ENCODE data around the gene CIPC. TPM values are rescaled to one million over a fixed set of nuclear protein-coding genes. Genes with fewer than 3 reads are reported as not detected.
A peak's percentile ranks its signal among the peaks of the same experiment; 100 is the strongest.

CIPC gene
- polyA plus RNA-seq, 1 donor: 27.9 TPM

DNA sequence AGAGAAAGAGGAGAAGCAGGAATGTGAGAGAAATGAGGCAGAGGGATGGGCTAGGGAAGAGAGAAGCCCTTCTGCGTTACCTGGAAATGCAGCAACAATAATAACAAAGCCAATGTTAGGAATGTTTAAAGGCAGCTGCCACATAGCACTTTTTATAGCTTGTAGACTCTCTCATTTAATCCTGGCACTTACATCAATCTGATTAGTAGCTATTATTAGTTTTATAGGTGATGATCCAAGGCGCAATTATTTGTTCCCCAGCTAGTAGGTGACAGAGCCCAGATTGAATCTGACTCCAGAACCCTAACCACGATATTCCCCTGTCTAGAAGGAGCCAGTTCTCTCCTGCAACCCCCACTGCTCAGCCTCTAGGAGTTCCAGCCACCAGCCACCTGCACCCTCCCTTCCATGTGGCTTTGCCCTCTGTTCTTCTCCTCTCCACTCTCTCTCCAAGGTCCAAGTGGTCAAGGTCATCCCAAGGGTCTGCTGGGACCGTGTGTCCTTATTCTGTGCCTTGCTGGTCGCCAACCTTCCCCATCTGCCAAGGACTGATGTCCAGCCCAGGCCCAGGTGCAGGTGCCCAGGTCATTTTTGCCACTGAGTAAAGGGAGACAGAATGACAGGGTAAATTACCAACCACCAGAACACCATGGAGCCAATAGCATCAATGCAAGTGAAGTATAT lies 29.4 kb upstream of the CIPC start:
- no peak for DNase-seq

DNA sequence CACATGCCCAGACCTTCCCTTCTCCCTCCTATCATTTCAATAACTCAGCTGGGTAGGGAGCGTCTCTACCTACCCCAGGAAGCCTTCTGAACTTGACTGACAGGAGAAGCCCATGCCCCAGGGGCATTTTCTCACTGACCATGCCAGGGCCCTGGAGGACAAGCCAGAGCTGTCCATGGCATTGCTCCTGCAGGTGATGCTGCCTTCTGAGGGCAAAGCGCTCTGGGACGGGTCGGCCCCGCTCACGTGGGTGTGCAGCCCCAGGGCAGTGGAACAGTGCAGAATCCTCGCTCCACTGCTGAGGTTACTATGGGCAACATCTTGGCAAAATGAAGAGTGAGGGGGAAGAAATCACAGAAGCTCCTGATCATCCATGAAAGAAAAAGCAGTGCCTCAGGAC lies 28.5 kb upstream of the CIPC start:
- no peak for DNase-seq

DNA sequence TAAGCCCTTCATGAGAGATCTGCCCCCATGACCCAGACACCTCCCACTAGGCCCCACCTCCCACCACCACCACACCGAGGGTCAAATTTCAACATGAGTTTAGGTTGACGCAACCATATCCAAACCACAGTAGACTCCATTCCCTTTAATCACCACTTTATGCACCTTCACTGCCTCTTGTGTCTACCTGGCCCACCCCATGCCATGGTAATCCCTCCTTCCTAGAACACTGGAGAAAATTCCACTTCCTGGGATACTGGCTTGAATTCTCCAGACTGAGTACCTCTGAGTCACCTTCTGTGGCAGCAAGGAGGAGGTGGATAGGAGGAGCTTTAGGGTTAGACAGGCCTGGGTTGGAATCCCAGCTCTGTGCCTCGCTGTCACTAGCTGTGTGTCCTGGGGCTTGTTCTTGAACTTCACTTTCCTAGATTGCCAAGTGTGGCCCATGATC lies 26.1 kb upstream of the CIPC start:
- no peak for DNase-seq

DNA sequence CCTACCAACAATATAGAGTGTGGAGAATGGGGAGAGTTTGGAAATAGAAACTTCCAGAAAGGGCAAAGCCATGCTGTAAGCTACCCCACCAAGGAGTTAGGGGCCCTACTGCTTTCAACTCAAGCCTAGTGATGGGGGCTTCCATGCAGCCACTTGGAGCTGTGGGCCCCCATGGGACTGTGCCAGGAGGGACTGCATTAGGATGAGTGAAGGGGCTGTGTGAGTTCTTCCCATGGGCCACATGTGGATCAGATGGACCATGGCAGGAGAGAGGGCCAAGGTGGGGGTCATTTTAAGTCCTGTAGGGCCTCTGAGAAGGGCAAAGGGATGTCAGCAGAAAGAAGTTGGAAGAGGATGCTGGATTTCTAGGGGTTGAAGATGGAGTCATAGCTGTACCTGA lies 23.1 kb upstream of the CIPC start:
- no peak for DNase-seq

DNA sequence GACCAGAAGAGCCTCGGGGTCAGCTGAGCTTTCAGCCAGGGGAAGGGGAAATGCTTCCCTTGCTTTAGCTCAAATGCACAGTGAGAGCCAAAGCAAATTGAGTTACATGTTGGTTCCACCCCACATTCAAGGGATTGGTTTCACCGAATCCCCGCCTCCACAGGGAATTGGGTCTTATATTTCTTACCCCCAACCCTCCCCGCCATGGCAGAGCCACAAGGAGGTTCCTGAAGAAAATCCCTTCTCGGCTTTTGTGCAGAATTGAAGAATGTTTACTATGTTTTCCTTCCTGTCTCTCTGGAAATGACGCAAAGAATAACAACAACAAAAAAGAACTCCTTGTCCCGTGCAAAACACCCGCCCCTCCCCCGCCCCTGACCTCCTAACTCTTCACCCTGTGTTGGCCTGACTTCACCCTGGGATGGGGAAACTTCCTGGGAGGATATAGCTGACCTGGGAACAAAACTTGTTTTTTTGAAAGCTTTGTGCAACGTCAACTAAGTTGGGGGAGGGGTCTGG lies 21.9 kb upstream of the CIPC start:
- DNase-seq: peak; percentile 83

DNA sequence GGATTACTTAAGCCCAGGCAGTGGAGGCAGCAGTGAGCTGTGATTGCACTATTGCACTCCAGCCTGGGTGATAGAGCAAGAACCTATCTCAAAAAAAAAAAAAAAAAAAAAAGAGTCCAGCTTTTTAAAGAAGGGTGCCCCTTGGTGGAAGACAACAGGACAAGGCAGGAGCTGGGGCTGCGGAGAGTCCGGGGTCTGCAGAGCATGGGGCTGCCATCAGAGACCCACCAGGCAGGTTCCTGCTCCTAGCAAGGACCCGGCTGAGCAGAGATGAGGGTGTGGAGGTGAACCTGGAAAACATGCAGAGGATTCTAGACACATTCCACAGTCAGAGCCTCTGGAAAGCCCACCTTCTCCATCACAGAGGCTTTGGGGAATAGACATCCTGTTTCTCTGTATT lies 21.0 kb upstream of the CIPC start:
- DNase-seq: no peak

DNA sequence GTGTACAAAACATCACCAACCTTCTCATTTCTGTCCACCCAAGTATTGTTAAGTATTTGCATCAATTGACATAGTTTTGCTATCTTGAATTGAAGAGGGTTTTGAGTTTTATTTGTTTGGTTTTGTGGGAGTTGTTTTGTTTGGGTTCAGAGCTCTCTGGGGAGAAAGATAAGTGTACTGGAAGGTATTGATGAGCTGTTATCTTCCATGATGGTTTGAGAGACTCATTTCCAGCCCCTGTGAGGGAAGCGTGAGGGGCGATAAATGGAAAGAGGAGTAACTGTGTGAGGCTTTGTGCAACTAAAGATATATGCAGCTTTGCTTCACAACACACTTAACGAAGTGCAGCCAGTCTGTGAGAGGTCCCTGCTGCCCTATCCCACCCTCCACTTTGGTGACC lies 15.7 kb upstream of the CIPC start:
- DNase-seq: no peak

DNA sequence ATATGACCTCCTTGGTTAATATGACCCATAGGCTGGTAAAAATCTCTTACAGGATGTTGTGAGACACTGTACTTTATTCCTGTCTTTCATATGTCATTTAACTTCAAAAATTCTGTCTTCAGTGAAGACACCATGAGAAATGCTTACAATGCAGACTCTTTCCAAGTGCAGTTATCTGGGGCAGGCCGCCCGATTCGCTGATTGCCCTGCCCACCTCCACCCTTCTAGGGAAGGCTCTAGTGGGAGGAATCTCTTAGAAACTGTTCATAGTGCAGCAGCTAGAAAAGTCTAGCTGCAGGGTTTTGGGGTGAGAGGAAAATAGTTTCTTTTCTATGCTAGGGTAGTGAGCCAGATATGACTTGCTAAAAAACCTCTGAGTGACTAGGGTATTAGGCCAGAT lies 15.0 kb upstream of the CIPC start:
- no peak for DNase-seq

DNA sequence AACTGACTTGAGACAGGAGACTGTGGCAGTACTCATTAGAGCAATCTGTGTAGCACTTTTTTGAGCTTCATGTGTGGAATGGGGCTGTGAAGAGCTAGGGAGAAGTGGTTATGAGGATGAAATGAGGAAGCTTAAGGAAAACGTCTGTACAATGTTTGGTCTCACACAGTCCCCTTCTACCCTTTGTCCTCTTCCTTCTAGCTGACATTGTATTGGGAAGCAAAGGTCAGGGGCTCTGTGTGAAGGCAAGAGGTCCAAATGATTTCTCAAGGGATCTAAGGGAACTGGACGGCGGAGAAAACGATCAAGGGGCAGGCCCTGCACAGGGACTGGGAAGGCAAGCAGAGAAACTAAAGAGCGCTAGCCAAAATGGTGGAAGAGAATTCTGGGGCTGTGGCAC lies 13.1 kb upstream of the CIPC start:
- no peak for DNase-seq

DNA sequence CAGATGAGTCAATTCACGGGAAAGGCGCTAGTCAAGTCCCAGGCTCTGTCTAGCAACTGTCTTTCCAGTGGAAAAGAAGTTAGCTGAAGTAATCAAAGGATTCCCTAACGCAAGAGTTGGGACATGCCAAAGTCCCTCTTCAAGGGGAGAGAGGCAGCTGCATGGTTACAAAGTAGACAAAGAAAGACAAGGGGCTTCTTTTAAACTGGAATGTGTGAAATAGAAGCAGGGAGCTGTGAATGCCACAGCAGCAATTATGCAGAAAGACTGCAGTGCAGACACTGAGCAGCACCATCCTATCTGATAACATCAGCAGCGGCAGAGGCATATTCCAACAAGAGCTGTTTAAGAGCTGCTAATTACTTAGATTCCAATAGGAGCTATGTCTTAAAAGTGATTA lies 12.5 kb upstream of the CIPC start:
- DNase-seq: no peak

DNA sequence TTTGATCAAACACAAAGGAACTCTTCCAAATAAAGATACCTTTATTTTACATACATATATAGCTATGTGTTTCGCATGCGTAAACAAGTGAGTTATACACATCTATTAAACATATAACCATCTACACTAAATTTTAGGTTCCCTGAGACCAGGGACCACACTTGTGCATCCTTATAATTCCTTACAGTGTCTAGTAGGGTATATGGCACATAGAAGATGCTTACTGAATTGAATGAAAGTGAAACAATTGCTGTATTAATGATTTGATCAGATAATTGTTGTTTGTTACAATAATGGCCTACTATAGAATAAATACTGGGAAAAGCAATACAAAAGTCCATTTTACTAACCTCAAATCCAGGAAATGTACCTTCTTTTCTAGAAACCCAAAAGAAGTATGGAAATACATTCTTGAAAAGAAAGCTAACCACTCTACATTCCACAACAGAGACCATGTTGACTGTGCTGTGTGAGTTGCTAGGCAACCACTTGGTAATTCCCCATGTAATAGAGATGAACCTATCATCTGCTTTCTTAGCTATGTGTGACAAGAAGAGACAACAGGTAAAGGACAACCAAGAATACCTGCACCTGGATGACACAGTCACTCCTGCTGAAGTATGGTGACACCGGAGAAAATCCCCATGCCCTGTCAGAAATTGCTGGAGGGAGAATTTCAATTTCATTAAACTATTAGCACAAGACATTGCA lies 11.9 kb upstream of the CIPC start:
- no peak for DNase-seq

DNA sequence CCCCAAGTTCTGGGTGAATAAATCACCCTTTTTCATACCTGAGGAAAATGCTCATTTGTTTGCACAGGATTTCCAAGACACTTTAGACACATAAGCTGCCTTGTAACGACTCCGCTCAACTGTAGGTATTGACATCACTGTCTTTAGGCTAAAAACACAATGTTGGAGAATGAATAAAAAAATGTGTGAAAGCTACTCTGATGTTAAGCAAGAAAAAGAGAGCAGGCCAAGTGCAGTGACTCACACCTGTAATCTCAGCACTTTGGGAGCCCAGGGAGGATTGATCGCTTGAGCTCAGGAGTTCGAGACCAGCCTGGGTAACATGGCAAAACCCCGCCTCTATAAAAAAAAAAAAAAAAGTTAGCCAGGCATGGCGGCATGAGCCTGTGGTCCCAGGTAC lies 11.1 kb upstream of the CIPC start:
- no peak for DNase-seq

DNA sequence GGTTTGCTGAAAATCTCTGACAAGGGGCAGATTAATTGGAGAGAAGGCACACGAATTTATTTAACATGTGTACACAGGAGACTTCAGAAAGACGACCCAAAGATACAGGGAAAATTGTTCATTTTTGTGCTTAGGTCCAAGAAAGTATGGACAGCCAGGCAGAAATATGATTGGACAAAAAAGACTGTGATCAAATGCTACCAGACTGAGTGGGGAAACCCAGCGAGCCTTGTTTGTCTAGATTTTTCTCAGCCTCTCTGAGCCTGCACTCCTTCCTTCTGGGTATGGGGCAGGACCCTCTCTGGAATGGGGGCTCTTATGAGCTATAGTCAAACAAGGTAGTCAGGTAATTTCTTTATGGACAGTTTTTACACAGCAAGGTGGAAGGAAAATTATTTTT lies 10.4 kb upstream of the CIPC start:
- DNase-seq: no peak

DNA sequence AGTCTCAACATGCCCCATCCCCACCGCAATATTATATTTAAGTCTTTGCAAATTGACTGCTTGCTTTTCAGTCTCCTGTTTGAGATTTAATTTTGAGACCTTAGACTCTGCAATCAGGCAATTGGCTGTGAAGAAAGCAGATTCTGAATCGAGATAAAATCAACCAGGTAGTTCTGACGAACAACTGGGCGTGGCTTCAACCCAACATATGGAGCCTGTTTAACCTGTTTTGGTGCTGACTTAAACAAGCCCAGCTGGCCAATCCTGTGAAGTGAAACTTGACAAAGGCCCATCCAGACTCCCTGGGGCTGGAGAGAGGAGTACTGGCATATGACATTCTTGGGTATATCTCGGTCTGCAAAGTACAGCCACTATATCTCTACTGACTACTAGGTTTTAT lies 9.8 kb upstream of the CIPC start:
- DNase-seq: peak; percentile 72

DNA sequence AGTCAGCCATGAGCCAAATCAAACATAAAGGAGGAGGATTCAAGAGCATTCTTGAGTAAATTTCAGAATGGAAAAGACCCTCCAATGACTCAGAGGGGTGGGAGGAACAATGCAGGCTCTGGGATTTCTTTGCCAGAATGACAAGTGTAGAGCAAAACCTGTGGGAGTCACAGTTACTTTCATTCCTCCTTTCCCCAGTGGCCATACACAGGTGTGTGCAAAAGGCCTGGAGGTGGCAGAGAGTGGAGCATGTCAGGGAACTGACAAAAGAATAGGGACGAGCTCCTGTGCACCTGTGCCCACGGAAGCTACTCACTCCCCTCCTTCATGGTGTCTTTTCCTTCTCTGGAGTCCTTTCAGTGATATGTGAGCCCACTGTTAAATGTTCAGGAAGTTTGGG lies 9.4 kb upstream of the CIPC start:
- DNase-seq: no peak

DNA sequence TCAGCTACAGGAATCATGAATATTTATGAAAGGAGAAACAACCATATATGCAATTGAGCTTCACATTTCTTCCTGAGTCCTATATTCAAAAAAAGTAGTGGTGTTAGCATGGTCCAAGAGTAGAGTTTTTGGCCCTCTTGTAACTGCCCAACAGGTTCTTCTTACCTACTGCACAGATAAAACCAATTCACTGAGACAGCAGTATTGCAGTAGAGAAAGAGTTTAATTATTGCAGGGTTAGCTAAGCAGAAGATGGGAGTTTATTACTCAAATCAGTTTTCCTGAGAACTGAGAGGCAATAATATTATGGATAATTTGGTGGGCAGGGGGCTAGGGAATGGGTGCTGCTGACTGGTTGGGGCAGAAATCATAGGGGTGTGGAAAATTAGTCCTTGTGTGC lies 6.5 kb upstream of the CIPC start:
- no peak for DNase-seq

DNA sequence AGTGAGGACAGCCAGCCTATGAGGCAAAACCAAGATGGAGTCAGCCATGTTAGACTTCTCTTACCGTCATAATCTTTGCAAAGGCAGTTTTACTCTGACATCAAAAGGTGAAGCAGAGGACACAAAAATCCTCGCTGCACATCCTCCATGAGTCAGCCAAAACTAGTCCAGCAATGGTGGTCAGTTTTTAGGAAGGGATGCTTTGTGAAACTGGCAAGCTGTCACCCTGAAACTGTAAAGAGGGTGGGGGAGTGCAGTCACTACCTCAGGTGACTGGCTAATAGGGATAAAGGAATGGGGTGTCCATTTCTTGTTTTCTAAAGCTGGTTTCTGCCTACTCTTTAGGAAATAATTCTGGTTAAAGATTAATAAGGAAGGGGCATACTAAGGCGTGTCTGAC lies 5.4 kb upstream of the CIPC start:
- no peak for DNase-seq

DNA sequence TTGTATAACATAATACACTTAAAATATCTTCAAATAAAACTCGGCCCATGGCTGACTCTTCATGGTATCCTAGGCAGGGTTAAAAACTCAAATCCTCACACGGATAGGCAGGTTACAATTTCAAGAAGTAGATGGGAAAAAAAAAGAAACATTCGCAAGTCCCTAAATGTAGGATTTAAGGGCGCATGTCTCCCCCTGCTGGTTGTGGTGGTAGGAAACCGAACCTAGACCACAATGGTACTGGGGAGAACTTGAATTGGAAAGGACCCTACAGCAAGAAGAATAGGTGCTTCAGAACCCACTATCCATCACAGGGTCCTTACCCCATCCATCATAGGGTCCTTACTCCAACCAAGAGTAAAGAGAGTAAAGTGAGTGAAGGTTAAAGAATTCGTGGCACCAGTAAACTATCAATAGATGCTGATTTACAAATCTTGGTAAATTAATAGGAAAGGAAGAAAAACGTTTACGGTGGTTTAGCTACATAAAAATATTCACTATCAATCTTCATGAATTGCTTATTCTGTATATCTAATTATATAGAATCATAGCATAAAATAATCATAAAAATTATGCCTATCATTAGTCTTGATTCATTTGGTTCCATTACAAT lies 3.3 kb upstream of the CIPC start:
- peak; percentile 83 for DNase-seq

DNA sequence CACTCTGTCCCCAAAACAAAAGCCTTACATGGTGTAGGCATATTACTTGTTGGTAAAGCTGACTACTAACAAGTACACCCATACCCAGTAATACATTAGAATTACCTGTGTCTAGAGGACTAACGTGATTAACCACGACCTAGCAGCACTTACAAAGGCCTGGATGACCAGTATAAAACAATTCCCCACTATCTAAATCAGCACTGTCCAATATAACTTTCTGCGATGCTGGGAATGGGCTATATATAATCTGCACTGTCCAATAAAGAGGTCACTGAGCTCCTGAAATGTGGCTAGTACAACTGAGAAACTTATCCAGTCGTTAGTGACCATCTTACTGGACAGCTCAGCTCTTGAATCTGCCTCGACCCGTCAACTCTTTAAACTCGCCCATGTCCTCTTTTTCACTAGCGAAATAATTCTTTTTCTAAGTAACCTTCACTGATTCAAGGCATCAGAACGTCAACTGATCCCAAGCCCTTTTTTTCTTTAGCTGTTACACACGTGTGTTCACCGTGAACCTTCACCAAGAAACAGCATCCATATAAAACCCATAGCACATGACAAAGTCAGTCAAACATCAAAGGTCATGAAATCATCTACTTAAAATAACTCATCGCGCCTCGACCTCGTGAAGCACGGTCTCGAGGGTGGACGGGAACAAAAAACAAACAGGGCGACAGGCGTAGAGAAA lies 905 bp upstream of the CIPC start:
- DNase-seq: peak; percentile 54

DNA sequence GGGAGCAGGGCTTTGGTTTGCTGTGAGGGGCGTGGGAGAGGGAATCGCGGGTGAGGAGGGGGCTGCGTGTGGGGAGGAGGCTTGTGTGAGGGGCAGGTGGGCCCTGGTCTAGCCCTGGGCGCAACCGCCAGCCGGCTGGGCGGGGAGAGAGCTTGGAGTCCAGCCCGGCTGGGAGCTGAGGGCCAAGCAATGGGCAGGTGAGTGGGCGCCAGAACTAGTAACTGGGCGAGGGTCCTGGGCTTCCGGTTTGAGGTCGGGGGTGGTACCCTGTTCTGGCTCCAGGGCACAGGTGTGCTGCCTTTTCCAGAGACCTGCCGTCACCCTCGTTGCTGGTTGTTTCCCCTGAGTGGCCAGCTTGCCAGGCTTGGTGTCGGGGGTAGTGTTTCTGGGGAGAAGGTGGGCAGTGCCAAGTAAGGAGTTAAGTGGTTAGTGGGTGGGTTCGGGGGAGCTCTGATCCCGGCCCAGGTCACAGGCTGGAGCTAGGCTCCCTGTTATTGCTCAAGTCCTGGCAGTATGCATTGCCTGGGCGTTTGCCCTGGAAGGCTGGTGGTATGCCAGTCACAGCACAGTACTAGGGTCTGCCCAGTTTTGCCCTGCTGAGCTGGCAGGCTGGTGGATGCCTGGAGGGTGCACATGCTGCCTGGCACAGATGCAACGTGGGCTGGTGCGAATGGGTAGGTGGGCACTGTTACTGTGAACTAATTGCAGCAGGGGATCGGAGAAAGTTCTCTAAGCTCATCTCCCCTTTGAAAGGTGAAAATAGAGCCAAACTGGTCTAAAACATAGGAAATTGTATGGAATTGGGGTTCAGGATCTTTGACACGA lies 683 bp downstream of the CIPC start:
- DNase-seq: no peak

DNA sequence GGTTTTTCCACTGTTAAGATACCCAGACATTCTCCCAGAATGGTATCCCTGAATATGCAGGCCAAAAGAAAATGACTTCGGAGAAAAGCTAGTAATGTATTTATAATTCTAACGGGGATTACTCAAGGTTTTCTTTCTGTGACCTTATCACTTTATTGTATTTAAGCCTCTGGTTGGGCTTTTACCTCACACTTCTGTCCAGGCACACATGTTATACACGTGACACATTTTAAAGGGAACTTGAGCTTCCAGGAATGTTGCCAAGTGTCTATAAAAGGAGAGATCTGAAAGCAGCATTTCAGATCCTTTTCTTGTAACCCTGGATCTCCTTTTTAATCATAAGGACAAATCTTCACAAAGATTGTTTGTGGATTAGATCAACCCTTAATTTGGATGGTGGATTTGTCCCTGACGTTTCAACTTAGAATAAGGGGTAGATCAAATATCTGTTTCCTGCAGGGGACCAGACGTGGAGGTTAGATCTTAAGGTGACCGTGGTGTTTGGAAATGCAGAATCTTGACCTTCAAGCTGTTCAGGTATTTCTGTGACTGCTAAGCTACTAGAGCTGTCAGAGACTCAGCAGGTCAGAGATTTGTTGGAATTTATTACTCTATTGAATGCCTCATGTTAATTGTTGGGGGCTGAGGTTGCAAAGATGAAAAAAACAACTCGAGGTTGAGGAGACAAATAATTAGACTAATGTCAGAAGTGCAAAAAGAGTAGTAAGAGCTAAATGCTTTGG lies 1.5 kb downstream of the CIPC start:
- peak; percentile 46 for DNase-seq
